GM12865 (cell line): ENCODE measurements around the gene MYO15A.

Experiments
- DNase-seq: peaks from one replicate; pipeline ENCODE4 v3.0.0; 2010; ENCODE audit warnings: low read depth
- H3K4me3 ChIP-seq: 2 replicates; pipeline ENCODE4 v1.5.1; 2011; ENCODE audit warnings: mild to moderate bottlenecking, low read depth, low read length, control low read depth
- CTCF ChIP-seq: IDR thresholded peaks from 2 replicates; pipeline ENCODE4 v1.5.1; 2011; ENCODE audit warnings: low read length, control low read depth, low read depth, inconsistent platforms; ENCODE audit not compliant: insufficient read depth; ENCODE audit errors: missing control alignments

MYO15A gene

DNA sequence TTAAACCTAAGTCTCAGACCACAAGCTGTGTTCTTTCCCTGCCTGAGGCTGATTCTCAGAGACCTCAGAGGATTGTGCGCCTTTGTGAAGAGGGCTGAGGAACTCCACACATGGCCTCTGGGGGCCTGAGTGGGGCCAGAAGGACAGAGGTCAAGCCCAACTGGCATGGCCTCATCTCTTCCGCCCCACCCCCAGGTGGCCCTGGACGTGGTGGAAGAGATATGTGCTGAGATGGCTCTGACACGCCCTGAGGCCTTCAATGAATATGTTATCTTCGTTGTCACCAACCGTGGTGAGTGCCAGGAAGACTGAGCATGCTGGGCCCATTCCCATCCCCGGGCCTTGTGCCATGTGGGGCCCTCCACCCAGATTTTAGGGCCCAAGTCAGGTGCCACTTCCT lies 55.0 kb downstream of the MYO15A start:
- DNase-seq: no peak
- TF ChIP-seq CTCF: no peak
- H3K4me3 ChIP-seq: no peak overlapping the region

- TF ChIP-seq CTCF: no peak
- no peak for DNase-seq
- H3K4me3 ChIP-seq: no peak overlapping the region
Observed at GRCh38 chr17:18166894-18167293, 58.3 kb downstream of the MYO15A start.

DNA sequence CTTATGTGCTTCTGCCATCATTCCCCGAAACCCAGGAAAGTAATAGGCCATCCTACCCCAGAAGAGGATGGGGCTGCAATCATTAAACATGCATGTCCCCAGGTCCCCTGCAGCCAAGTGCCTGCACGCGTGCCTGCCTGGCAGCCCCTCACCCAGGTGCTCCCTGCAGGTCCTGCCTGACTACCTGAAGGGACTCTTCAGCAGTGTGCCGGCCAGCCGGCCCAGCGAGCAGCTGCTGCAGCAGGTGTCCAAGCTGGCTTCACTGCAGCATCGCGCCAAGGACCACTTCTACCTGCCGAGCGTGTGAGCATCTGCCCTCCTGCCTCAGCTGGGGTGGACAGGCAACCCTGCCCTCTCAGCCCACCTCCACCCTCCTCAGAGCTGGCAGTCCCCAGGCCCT lies 58.9 kb downstream of the MYO15A start:
- no peak for TF ChIP-seq CTCF
- DNase-seq: no peak
- H3K4me3 ChIP-seq: no peak overlapping the region

GRCh38 chr17:18172531-18173278 lies 64.1 kb downstream of the MYO15A start:
- no peak overlapping the region for H3K4me3 ChIP-seq
- TF ChIP-seq CTCF: no peak
- no peak for DNase-seq

DNA sequence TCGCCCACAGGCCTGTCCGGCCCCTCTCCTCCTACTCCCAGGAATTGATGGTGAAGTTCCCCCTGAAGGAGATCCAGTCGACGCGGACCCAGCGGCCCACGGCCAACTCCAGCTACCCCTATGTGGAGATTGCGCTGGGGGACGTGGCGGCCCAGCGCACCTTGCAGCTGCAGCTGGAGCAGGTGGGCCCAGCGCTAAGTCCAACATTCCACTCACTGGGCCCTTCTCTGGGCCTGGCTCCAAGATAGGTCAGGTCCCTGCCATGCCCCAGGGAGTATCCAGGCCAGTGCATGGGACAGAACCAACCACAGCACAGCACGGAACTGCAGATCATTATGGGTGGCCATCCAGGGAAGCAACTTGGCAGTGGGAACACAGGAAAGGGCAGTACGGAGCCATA lies 65.2 kb downstream of the MYO15A start:
- no peak for TF ChIP-seq CTCF
- no peak overlapping the region for H3K4me3 ChIP-seq
- DNase-seq: no peak

DNA sequence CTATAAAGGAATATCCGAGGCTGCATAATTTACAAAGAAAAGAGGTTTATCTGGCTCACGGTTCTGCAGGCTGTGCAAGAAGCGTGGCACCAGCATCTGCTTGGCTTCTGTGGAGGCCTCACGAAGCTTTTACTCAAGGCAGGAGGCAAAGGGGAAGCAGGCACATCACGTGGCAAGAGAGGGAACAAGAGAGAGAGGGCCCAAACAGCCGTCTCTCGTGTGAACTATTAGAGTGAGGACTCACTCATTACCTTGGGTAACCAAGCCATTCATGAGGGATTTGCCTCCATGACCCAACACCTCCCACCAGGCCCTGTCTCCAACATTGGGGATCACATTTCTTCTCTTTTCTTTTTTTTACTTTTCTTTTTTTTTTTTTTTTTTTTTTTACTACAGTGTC lies 67.6 kb downstream of the MYO15A start:
- DNase-seq: peak; percentile 31
- H3K4me3 ChIP-seq: no peak overlapping the region
- TF ChIP-seq CTCF: no peak

- H3K4me3 ChIP-seq: no peak overlapping the region
- DNase-seq: no peak
- no peak for TF ChIP-seq CTCF
Observed at GRCh38 chr17:18177133-18177532, 68.6 kb downstream of the MYO15A start.
